Measurements from ENCODE around the gene MYO1F. TPM values are rescaled to one million over a fixed set of nuclear protein-coding genes. Genes with fewer than 3 reads are reported as not detected.

The MYO1F gene
- total and polyA plus RNA-seq, 2 donors from 2014 or later: 1.7 to 35.8 TPM

DNA sequence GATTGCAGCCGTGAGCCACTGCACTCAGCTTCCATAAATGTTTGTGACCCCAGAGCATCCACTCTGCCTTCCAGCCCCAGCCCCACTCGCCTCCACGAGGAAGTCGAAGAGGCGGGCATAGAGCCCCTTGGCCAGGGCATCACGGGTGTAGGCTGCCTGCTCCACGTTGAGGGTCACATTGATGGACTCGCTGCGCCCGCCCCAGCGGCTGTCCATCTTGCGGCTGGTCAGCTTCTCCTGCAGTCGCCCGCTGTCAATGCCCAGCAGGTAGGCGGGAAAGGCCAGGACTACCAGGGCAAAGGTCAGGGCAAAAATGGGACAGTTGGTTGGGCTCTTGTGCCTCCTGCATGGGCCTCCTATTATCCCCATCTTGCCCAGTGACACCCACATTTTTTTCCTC lies 27.2 kb downstream of the MYO1F start:
- Histone ChIP-seq H3K27ac (ENCODE audit: low read depth in 2 of 2, low read length in 2 of 2) (no peak overlapping the region), H3K4me1 (ENCODE audit: control insufficient read depth in 2 of 3, insufficient read depth in 2 of 3, low read depth in 1 of 3, low read length in 3 of 3) (no peaks in the 10 kb centered on the region), H3K9me3 (ENCODE audit: control insufficient read depth in 2 of 3, insufficient read depth in 1 of 3, low read length in 3 of 3) (no peaks in the 10 kb centered on the region), H3K9ac (ENCODE audit: low read length in 3 of 3) (no peak overlapping the region), H3K27me3 (ENCODE audit: control insufficient read depth, insufficient read depth, low read length) (no peaks in the 10 kb centered on the region), H3K36me3 (ENCODE audit: control insufficient read depth in 2 of 3, insufficient read depth in 3 of 3, low read length in 3 of 3) (no peaks in the 10 kb centered on the region), H3K4me3 (ENCODE audit: low read length in 3 of 3) (no peak overlapping the region)
- intact Hi-C loops (cut with DNase I): no loop called here
- DNase-seq (no peak), FAIRE-seq (no peak)
- TF ChIP-seq, protein P1, sequence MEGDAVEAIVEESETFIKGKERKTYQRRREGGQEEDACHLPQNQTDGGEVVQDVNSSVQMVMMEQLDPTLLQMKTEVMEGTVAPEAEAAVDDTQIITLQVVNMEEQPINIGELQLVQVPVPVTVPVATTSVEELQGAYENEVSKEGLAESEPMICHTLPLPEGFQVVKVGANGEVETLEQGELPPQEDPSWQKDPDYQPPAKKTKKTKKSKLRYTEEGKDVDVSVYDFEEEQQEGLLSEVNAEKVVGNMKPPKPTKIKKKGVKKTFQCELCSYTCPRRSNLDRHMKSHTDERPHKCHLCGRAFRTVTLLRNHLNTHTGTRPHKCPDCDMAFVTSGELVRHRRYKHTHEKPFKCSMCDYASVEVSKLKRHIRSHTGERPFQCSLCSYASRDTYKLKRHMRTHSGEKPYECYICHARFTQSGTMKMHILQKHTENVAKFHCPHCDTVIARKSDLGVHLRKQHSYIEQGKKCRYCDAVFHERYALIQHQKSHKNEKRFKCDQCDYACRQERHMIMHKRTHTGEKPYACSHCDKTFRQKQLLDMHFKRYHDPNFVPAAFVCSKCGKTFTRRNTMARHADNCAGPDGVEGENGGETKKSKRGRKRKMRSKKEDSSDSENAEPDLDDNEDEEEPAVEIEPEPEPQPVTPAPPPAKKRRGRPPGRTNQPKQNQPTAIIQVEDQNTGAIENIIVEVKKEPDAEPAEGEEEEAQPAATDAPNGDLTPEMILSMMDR (IDR thresholded peaks at IDR 0.05; ENCODE audit: borderline replicate concordance, extremely low read depth, insufficient read depth): no peak

DNA sequence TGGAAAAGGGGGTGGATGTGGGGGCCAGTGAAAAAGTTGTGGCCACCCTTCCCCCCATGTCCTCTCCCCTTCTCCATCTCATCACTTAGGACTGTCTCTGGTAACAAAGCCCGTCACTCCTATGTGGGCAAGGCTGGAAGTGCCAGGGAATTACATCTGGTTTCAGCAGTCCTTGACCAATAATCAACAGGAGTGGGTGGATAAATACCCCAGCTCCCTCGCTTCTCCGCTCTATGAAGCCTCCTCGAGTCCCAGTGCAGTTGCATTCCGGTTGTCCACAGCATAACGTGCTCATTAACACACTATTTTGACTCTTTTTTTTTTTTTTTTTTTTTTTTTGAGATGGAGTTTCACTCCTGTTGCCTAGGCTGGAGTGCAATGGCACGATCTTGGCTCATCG lies 31.5 kb downstream of the MYO1F start:
- no peak overlapping the region for H3K4me3 ChIP-seq (ENCODE audit: low read length in 3 of 3)
- intact Hi-C loops (cut with DNase I): no loop called here
- H3K9ac ChIP-seq (ENCODE audit: low read length in 3 of 3): no peak overlapping the region
- H3K4me1 ChIP-seq (ENCODE audit: control insufficient read depth in 2 of 3, insufficient read depth in 2 of 3, low read depth in 1 of 3, low read length in 3 of 3): no peaks in the 10 kb centered on the region
- TF ChIP-seq, protein P1 (IDR thresholded peaks at IDR 0.05; ENCODE audit: borderline replicate concordance, extremely low read depth, insufficient read depth): no peak
- no peak overlapping the region for H3K27ac ChIP-seq (ENCODE audit: low read depth in 2 of 2, low read length in 2 of 2)
- DNase-seq (no peak), FAIRE-seq (no peak)
- no peaks in the 10 kb centered on the region for H3K36me3 ChIP-seq (ENCODE audit: control insufficient read depth in 2 of 3, insufficient read depth in 3 of 3, low read length in 3 of 3)
- H3K9me3 ChIP-seq (ENCODE audit: control insufficient read depth in 2 of 3, insufficient read depth in 1 of 3, low read length in 3 of 3): no peaks in the 10 kb centered on the region
- H3K27me3 ChIP-seq (ENCODE audit: control insufficient read depth, insufficient read depth, low read length): no peaks in the 10 kb centered on the region

DNA sequence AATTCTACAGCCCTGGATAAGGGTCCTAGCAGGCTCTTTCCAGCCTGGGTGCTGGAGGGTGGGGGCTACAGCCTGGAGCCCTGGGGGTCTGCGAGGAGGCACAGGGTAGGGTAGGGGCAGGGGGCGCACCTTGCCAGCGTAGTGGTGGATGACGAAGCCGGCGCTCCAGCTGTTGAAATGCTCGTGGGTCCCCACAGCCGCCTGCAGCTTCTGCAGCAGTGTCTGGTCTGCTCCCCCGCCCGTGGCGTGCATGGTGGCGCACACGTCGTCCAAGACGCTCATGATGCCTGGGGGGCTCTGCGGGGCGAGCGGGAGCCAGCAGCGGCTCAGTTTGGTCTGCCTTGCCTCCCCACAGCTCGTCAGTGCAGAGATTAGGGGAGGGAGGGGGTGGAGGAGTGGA lies 33.1 kb downstream of the MYO1F start:
- no peaks in the 10 kb centered on the region for H3K27me3 ChIP-seq (ENCODE audit: control insufficient read depth, insufficient read depth, low read length)
- no peak overlapping the region for H3K9ac ChIP-seq (ENCODE audit: low read length in 3 of 3)
- no peaks in the 10 kb centered on the region for H3K4me1 ChIP-seq (ENCODE audit: control insufficient read depth in 2 of 3, insufficient read depth in 2 of 3, low read depth in 1 of 3, low read length in 3 of 3)
- FAIRE-seq: no peak
- no peaks in the 10 kb centered on the region for H3K9me3 ChIP-seq (ENCODE audit: control insufficient read depth in 2 of 3, insufficient read depth in 1 of 3, low read length in 3 of 3)
- intact Hi-C loops (cut with DNase I): no loop called here
- no peaks in the 10 kb centered on the region for H3K36me3 ChIP-seq (ENCODE audit: control insufficient read depth in 2 of 3, insufficient read depth in 3 of 3, low read length in 3 of 3)
- TF ChIP-seq, protein P1 (IDR thresholded peaks at IDR 0.05; ENCODE audit: borderline replicate concordance, extremely low read depth, insufficient read depth): no peak
- H3K4me3 ChIP-seq (ENCODE audit: low read length in 3 of 3): no peak overlapping the region
- H3K27ac ChIP-seq (ENCODE audit: low read depth in 2 of 2, low read length in 2 of 2): no peak overlapping the region
- DNase-seq: no peak

DNA sequence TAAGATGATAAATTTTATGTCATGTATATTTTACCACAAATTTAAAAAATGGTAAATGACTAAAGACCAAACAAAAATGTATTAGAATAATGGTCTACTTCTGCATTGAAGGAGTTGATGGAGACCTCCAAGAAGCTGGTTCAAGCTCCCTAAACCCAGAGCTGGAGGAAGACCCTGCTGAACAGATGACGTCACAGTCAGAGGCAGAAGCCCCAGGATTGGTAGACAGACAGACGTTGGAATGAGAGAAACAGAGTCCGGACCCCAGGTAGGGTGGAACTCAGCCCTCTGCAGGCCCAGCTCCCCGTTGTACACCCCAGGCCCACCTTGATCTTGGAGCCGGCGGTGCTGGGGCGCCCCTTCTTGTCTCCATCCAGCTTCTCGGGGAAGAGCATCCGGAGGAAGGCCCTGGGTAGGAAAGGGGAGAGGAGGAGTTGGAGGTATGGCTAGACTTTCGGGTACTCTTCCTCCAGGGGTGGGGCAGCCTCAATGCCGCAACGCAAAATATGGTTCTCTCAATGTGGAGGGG lies 37.6 kb downstream of the MYO1F start:
- Histone ChIP-seq H3K4me1 (ENCODE audit: control insufficient read depth in 2 of 3, insufficient read depth in 2 of 3, low read depth in 1 of 3, low read length in 3 of 3) (no peaks in the 10 kb centered on the region), H3K27ac (ENCODE audit: low read depth in 2 of 2, low read length in 2 of 2) (no peak overlapping the region), H3K9me3 (ENCODE audit: control insufficient read depth in 2 of 3, insufficient read depth in 1 of 3, low read length in 3 of 3) (no peaks in the 10 kb centered on the region), H3K4me3 (ENCODE audit: low read length in 3 of 3) (no peak overlapping the region), H3K9ac (ENCODE audit: low read length in 3 of 3) (no peak overlapping the region), H3K36me3 (ENCODE audit: control insufficient read depth in 2 of 3, insufficient read depth in 3 of 3, low read length in 3 of 3) (no peaks in the 10 kb centered on the region), H3K27me3 (ENCODE audit: control insufficient read depth, insufficient read depth, low read length) (no peaks in the 10 kb centered on the region)
- DNase-seq (no peak), FAIRE-seq (no peak)
- intact Hi-C loops (cut with DNase I): no loop called here
- TF ChIP-seq, protein P1 (IDR thresholded peaks at IDR 0.05; ENCODE audit: borderline replicate concordance, extremely low read depth, insufficient read depth): no peak
